Lung (tissue), 16 donors: ENCODE measurements around the gene ATRIP. TPM values are rescaled to one million over a fixed set of nuclear protein-coding genes. Genes with fewer than 3 reads are reported as not detected.
A peak's percentile ranks its signal among the peaks of the same experiment; 100 is the strongest.

Experiments
- ATAC-seq: fragments of 200-7000 bp; cut with Tn5 transposase; one replicate; pipeline ENCODE4 v1.9.1; 2020; ENCODE audit warnings: moderate number of reproducible peaks; ENCODE audit not compliant: insufficient read depth, low FRiP score
- DNase-seq, 3 donors: peaks; one replicate each; pipeline ENCODE4 v3.0.0-alpha.2; 2013 to 2017
- H3K27ac ChIP-seq, 2 donors: one replicate each; pipeline ENCODE4 v1.5.1; 2013; ENCODE audit warnings: mild to moderate bottlenecking in 2 of 2, moderate library complexity in 2 of 2, control low read depth in 1 of 2, inconsistent platforms in 1 of 2, low read depth in 1 of 2, low read length in 1 of 2
- H3K27me3 ChIP-seq, 3 donors: one replicate each; pipeline ENCODE4 v1.5.1; 2013; ENCODE audit warnings: low read length in 2 of 3; ENCODE audit not compliant: control insufficient read depth in 3 of 3, insufficient read depth in 3 of 3
- H3K36me3 ChIP-seq, 4 donors: one replicate each; pipeline ENCODE4 v1.5.1; 2013; ENCODE audit warnings: low read length in 4 of 4, mild to moderate bottlenecking in 1 of 4, moderate library complexity in 1 of 4; ENCODE audit not compliant: control insufficient read depth in 4 of 4, insufficient read depth in 4 of 4
- H3K4me1 ChIP-seq, 5 donors: one replicate each; pipeline ENCODE4 v1.5.1; 2013; ENCODE audit warnings: low read length in 5 of 5, mild to moderate bottlenecking in 2 of 5, moderate library complexity in 1 of 5; ENCODE audit not compliant: control insufficient read depth in 5 of 5, insufficient read depth in 5 of 5
- H3K4me3 ChIP-seq: one replicate; pipeline ENCODE4 v1.5.1; 2013; ENCODE audit warnings: mild to moderate bottlenecking, control low read depth, moderate library complexity
- H3K9ac ChIP-seq, 2 donors: one replicate each; pipeline ENCODE4 v1.5.1; 2013; ENCODE audit warnings: low read length in 2 of 2, control low read depth in 1 of 2; ENCODE audit not compliant: insufficient read depth in 1 of 2
- H3K9me3 ChIP-seq, 4 donors: one replicate each; pipeline ENCODE4 v1.5.1; 2013; ENCODE audit warnings: low read length in 3 of 4, mild to moderate bottlenecking in 1 of 4, moderate library complexity in 1 of 4; ENCODE audit not compliant: control insufficient read depth in 4 of 4, insufficient read depth in 3 of 4
- WGBS, 2 donors: extraction: QIAGEN DNeasy Blood & Tissue Kit; methylation state at CpG; one replicate each; pipeline ENCODE4 v1.1.7; 2013; 5-methylcytosine and 5-hydroxymethylcytosine counted together
- long read RNA-seq, 5 donors: transcript quantifications; one replicate each; lab custom pipeline, GENCODE V29; 2026
- polyA plus RNA-seq, 2 donors: library from polyadenylated mRNA; stranded (reverse); fragments of 200-250 nt; gene quantifications; one replicate each; pipeline ENCODE4 v1.2.1, GENCODE V29; 2013
- total RNA-seq, 2 donors: library from RNA; depleted of rRNA in 1 of 2; stranded (reverse); fragments of >200 nt in 1 of 2; gene quantifications; one replicate each; pipeline ENCODE4 v1.2.1, GENCODE V29; 2014 to 2021
- TF ChIP-seq, protein P1 (sequence below): IDR thresholded peaks from 2 replicates; pipeline ENCODE4 v1.5.1; 2012; ENCODE audit warnings: mild to moderate bottlenecking; ENCODE audit errors: control extremely low read depth, extremely low read depth
- donor health status: control.
- donor health status: control.
- donor health status: Bipolar disorder and iron deficiency.
- donor health status: healthy.
- donor health status: DM: yes; HTN: yes; CAD: no.

ATRIP gene
- 1 to 10 TPM; 7.1 to 7.6 TPM for total RNA-seq
- polyA plus RNA-seq = 1 to 10 TPM; 4.8 to 5.4 TPM
- long read RNA-seq, donor 1, partial matches to known transcripts = 0 of 1 reads
- long read RNA-seq, donor 1, other reads (novel, unspliced or antisense) = 0 of 1 reads
- long read RNA-seq, donor 2 = 0 reads
- long read RNA-seq, donor 3, full-length matches to known transcripts = 1 of 1 reads
- long read RNA-seq, donor 3, partial matches to known transcripts = 0 of 1 reads
- long read RNA-seq, donor 3, other reads (novel, unspliced or antisense) = 0 of 1 reads
- long read RNA-seq, donor 4 = 0 reads
- long read RNA-seq, donor 5, full-length matches to known transcripts = 4 of 4 reads
- long read RNA-seq, donor 5, partial matches to known transcripts = 0 of 4 reads
- long read RNA-seq, donor 5, other reads (novel, unspliced or antisense) = 0 of 4 reads

DNA sequence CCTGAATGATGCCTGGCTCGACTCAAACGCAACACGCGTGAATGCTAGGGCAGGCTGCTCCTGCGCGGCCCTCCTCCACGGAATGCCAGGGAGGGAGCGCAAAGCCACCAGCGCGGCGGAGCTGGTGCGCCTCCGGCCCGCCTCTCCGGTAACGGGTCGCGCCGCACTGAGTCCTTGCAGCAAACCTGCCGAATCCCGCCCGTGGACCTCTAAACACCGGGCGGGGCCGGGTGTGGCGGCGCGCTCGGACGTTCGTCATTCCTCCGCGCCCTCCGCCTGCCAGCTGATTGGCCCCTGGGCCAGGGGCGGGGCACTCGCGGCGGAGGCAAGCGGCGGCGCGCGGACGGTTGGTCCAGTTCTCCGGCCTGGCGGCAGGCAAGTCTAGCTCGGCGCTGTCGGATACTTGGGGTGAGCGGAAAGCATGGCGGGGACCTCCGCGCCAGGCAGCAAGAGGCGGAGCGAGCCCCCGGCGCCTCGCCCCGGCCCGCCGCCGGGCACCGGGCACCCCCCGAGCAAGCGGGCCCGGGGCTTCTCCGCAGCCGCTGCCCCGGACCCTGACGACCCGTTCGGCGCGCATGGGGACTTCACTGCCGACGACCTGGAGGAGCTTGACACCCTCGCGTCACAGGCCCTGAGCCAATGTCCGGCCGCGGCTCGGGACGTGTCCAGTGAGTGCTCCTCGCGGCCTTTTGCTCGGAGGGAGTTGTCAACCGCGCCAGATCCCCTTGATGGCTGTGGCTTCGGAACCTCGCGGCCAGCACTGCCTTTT, at the start of gene ATRIP:
Gene ATRIP (plus strand): TSS at position 313 of the 769 bp plus-strand sequence. CDS start 109 bp downstream, at position 422.
- Histone ChIP-seq H3K4me3 (peak within 1 kb of the TSS; percentile 80), H3K27ac (peak within 1 kb of the TSS; percentile 91 to 97), H3K9me3 (no peaks in the 10 kb centered on the region), H3K9ac (peak within 1 kb of the TSS; percentile 67 to 75), H3K27me3 (no peaks in the 10 kb centered on the region), H3K4me1 (peaks cover 0 to 21% (median 5%) of the 10 kb centered on the region in 5 donors), H3K36me3 (peaks cover 0 to 15% (median 8%) of the 10 kb centered on the region in 4 donors)
- TF ChIP-seq, protein P1, sequence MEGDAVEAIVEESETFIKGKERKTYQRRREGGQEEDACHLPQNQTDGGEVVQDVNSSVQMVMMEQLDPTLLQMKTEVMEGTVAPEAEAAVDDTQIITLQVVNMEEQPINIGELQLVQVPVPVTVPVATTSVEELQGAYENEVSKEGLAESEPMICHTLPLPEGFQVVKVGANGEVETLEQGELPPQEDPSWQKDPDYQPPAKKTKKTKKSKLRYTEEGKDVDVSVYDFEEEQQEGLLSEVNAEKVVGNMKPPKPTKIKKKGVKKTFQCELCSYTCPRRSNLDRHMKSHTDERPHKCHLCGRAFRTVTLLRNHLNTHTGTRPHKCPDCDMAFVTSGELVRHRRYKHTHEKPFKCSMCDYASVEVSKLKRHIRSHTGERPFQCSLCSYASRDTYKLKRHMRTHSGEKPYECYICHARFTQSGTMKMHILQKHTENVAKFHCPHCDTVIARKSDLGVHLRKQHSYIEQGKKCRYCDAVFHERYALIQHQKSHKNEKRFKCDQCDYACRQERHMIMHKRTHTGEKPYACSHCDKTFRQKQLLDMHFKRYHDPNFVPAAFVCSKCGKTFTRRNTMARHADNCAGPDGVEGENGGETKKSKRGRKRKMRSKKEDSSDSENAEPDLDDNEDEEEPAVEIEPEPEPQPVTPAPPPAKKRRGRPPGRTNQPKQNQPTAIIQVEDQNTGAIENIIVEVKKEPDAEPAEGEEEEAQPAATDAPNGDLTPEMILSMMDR = no peak
- 0% methylated on average over 83 to 91 of the region's 91 CpGs for WGBS, 2 donors
- ATAC-seq = peak; percentile 99
- peak; percentile 90 to 92 (median 91) for DNase-seq

DNA sequence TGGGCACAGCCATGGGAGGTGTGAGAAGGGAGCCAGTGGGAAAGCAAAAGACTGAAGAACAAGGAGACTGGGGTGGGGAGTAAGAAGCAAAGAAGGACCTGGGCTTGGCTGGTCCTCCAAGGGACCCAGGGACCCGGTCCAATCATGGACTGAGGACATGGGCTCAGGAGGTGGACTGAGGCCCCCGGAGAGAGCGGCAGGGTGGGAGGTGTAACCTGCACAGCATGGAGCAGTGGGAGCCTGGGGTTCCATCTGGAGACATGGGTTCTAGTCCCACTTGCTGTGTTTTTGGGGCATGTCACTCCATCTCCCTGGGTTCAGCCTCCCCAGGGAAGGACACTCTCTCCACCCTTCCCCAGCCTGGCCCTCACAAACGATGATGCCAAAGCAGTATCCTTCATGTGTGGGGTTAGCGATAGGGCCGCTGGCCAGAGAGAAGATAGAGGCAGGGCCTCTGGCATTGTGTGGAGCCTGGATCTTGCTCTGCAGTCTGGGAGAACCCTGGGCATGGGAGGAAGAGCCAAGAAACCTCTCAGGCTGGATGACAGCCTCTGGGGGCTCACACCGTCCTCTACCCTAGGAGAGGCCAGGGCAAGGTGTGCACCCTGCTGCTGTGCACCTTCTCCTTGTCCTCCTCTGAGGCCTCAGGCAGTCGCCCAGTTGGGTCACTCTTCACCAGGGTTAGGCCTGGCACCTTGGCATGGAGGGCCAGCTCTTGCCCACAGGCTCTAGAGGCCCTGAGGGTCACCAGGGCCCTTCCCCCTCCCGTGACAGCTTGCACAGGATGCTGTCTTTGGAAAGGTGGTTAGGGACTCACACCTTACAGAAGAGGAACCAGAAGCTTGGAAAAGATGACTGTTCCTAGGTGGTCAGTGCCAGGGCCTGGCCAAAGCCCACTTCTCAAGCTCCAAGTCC, 48.5 kb upstream of the ATRIP start:
- H3K9me3 ChIP-seq = no peaks in the 10 kb centered on the region
- WGBS, 2 donors = 67 to 71% methylated on average over 9 of the region's 9 CpGs
- no peaks in the 10 kb centered on the region for H3K4me1 ChIP-seq
- no peaks in the 10 kb centered on the region for H3K27me3 ChIP-seq
- no peaks in the 10 kb centered on the region for H3K36me3 ChIP-seq
- H3K27ac ChIP-seq = no peak overlapping the region
- TF ChIP-seq, protein P1 = no peak
- no peak for ATAC-seq
- H3K9ac ChIP-seq = no peak overlapping the region
- DNase-seq = no peak
- no peak overlapping the region for H3K4me3 ChIP-seq

DNA sequence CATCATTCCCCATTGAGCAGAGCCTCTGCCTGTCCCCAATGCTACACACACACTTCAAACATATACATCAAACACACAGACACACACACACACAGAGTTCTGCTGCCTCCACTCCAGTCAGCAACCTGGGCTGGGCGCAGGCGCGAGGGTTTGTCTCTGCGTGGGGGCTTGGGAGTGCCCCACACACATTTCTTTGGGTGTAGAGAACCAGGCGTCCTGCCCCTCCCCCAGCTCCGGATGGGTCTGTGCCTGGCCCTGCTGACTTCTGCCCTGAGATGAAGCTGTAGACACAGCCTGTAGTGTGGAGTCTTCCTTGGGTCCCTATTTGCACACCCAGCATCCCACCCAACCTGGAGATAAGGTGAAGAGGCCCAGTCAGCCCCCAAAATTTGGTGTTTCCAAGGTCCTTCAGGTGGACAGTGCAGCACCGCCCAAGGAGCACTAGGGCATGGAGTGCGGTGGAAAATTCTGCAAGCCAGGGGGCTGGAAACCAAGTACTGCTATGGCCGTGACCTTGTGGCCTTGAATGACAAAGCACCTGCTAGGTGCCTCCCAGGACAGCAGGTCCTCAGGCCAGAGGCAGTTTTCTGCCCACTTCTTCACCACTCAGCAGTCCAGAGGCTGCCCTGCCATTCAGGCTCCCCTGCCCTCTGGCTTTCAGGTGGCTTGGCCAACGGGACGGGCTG, 47.7 kb upstream of the ATRIP start:
- WGBS, 2 donors = 51 to 79% methylated on average over 11 of the region's 11 CpGs
- Histone ChIP-seq H3K4me1 (no peaks in the 10 kb centered on the region), H3K9me3 (no peaks in the 10 kb centered on the region), H3K27ac (no peak overlapping the region), H3K36me3 (peaks cover 0 to 3% (median 0%) of the 10 kb centered on the region in 4 donors), H3K27me3 (no peaks in the 10 kb centered on the region), H3K9ac (no peak overlapping the region), H3K4me3 (no peak overlapping the region)
- TF ChIP-seq, protein P1 = no peak
- DNase-seq (no peak), ATAC-seq (no peak)
